Activated CD8-positive, alpha-beta memory T cell treated with anti-CD3 and anti-CD28 coated beads, Interleukin-2, amount 50 U/mL, for 4 hours (primary cell): Measurements from ENCODE around the gene CDR2.
"Not testable (repeated sequence)": the region's sequence is repeated elsewhere in the genome, so short reads cannot be mapped to it uniquely, and the experiment has no call there.

Experiments
- DNase-seq: peaks from one replicate; pipeline ENCODE4 v3.0.0-alpha.2; 2020

CDR2 gene

DNA sequence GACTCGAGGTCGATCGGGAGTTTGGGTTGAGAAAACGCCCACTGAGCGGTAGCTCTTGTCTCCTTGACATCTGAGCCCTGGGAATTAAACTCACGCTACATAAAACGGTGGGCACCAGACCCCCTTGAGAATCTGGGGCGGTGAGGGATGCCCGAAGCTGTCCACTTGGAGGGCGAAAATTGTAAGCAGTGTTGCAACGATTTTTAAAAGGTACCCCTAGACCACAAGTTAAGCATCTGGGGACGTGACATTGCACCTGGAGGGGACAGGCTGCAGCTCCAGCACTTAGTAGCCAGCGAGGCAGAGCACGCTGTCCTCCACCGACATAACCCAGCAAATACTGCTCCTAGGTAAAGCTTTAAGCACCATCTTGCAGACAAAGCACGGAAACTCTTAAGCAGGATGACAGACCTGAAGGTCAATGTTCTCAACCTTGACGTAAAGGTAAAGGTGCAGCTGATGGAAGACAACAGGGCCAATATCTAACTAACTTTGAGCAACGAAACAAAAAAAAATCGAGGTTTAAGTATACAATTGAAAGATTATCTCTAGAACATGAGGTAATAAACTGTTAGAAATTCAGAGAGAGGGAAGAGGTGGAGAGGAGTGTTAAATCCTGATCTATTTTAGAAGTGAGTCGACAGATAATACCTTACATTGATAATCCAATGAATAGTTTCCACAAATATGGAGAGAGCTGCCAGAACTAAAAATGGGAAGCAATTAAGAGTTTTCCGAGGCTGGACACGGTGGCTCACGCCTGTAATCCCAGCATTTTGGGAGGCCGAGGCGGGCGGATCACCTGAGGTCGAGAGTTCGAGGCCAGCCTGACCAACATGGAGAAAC lies 921 bp upstream of the CDR2 start:
- no peak for DNase-seq

- peak; percentile 46 for DNase-seq
These were observed 633 bp downstream of the CDR2 start for GRCh38 chr16:22373662-22374310.

GRCh38 chr16:22372882-22373661 lies 1.3 kb downstream of the CDR2 start:
- DNase-seq = no peak

DNA sequence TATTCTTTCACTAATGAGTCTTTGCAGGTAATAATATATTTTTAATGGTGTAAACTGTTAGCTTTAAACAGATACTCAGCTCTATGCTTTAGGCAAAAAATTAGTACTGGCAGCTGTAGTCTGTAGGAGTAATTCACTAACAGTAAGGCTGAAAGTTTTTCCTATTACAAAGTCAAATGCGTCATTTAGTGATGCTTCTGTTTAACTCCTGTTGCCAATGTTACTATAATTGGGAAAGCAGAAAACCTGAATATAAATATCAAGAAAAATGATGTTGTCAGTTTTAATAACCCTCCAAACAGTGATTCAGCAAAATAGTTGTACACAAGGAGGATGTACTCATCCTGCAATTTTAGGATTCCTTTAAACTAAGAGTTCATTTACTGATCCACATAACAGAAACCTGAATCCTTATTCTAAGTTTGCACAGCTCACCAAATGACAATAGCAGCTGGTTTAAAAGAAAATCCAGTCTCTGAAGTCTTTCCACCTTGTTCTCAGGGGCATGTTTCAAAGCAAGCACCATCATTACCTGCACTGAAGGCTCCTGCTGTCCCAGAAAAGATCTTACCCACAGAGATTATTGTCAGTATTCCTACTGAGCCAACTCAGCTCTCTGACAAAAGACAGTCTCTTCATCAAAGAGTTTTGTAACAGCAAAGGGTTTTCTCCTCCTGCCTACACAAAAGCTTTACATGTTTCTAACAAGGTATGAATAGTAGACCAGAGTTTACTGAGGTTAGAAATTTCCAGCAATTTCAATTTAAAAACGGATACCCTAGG lies 4.2 kb downstream of the CDR2 start:
- no peak for DNase-seq

GRCh38 chr16:22369221-22369811 lies 5.1 kb downstream of the CDR2 start:
- no peak for DNase-seq

GRCh38 chr16:22368200-22368826 lies 6.1 kb downstream of the CDR2 start:
- not testable (repeated sequence) for DNase-seq

- DNase-seq = no peak
These were observed 7.5 kb downstream of the CDR2 start for GRCh38 chr16:22366889-22367288.

DNA sequence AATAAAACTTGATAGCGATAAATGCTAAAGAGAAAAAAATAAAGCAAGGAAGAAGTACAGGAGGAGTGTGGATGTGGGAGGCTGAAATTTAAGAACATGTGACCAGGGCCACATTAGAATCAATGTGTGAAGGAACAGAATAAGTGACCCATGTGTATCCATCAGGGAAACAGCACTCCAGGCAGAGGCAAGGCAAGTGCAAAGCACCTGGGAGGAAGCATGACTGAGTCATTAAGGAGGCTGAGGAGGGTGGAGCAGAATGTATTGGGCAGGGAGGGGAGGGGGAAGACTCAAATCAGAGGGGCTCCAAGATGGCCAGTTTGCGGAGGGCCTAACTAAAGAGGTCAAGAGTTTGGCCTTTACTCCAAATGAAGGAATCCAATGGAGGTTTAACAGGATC lies 8.0 kb downstream of the CDR2 start:
- DNase-seq = no peak

DNA sequence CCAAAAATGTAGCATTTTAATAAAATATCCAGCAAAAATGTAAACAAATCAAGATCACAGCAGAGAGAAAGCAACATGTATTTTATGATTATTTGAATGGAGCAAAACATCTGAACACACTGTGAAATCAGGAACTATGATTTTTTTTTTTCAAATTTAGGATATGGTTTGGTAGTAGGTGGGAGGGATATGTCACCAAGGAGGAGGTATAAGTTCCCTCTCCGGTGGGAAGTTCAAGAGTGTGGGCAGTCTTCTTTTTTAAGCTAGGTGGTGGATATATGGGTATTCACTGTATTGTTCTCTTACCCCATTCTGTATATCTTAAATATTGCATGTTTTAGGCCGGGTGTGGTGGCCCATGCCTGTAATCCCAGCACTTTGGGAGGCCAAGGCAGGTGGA lies 10.2 kb downstream of the CDR2 start:
- no peak for DNase-seq

DNA sequence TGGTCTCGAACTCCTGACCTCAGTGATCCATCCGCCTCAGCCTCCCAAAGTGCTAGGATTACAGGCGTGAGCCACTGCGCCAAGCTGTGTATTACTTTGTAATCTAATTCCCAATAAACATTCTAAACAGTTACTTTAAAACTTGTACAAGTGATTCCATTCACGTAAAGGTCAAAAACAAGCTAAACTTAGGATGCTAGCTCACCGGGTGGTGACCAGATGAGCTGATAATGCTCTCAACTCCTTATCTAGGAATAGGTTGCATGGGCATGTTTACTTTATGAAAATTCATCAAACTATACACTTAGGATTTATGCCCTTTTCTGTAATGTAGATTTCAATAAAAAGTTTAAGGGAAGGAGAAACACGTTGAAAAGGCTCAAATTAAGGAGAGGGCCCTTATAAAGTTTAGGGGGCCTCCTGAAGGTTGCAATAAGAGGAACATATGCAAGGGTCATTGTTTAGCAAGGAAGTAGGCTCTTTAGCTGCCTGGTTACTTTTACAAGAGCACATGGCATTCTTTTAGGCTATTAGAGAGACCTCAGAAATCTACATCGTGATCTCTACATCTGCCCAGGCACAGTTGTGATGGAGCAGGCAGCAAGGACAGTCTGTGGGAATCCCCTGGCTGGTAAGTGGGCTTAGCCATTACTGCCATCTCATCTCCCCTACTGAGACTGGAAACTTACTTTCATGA lies 13.3 kb downstream of the CDR2 start:
- no peak for DNase-seq

DNA sequence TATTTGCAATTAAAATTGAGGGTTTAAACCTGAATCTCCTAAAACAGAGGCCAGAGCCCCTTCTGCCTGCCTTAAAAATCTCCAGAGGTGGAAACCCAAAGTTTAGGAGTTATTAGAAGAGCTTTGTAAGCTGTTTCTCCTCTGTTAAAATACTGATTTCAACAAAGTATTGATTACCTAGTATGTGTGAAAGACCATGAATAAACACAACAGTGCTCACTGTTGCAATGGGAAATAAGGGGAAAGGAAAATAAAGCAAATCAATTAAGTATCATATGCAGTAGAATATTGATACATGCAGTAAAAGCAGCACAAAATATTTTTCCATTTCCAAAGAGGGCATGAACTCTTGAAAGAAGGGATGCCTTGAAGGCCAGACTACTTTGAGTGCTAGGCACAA lies 14.7 kb downstream of the CDR2 start:
- DNase-seq = no peak

DNA sequence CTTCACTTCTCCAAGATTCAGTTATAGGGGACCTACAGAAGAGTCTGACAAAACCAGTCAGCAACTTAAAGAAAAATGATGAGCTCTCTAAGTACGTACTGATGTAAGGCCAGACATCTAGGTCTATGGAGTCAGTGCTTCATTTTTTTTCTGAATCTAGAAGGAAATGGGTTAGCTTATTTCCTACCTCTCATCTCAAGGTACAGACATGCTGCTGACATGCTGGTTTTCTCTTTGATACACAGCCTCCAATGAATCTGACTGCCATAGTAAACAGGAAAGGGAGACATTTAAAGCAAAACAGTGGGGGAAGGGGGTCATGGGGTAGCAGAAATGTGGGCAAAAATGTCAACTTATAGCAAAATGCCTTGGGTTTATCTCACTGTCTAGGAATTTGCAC lies 16.4 kb downstream of the CDR2 start:
- no peak for DNase-seq

GRCh38 chr16:22357635-22357971 lies 16.8 kb downstream of the CDR2 start:
- DNase-seq = no peak

GRCh38 chr16:22356930-22357634 lies 17.3 kb downstream of the CDR2 start:
- no peak for DNase-seq

DNA sequence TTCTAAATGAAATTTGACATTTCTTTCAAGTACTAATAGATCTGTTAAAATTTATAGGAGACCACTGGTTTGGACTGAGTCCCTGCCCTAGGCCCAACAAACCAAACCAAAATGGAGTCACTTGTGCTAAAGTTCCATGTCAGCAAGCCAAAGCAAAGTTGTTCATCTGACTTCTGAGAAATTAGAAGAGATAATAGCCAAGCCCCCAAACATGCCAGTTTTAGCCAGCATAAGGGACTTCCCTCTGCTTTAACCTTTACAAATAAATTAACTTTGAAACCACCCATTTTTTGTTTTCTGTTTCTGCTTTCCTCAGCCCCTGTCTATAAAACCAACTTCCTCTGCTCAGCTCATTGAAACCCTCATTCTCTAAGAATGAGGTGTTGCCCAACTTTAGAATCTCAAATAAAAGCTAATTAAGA lies 18.9 kb downstream of the CDR2 start:
- no peak for DNase-seq

GRCh38 chr16:22353933-22354541 lies 20.4 kb downstream of the CDR2 start:
- no peak for DNase-seq

DNA sequence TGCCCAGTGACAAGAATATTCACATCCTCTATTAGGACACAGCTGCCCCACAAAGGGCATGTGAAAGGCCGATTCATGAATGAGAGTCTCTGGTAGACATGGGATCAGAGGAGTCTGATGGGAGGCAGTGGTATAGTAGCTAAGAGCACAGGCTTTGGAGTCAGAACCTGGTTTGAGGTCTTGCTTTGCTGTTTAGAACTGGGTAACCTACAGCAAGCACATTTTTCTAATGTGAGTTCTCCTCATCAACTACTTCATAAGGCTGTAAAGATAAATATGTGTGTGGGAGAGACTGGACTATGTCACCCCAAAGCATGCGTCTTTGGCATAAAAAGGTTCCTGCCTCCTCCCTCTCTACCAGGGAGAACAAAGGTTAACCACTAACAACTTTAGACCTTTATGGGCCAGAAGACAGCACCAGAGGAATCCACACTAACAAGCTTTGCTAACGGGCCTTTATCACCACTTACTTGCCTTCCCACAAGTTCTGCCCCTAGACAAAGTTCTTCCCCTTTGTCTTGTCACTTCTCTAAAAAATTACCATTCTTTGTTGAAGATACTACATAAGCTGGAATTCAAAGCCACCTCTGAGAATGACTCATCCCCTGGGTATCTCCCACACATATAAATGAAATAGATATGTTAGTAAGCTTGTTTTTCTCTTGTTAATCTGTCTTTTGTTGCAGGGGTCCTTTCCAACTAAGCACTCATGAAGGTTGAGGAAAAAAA lies 21.1 kb downstream of the CDR2 start:
- DNase-seq = no peak

DNA sequence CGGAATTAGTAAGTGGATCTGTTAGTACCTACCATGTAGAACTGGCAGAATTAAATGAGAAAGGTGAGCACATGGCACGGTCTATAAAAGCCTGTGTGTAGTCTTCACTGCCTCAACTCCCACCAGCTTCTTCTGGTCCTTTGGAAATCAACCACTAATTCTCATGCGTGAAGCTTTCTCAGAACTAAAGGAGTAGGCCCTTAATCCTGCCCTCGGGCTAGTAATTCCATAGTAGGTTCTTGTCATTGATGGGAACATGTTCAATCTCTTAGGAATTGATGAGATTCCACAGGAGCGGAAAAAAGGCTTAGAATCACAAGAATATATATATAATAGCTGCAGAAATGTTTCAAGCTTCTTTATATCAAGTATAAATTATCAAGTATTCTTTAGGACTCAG lies 21.7 kb downstream of the CDR2 start:
- DNase-seq = no peak

DNA sequence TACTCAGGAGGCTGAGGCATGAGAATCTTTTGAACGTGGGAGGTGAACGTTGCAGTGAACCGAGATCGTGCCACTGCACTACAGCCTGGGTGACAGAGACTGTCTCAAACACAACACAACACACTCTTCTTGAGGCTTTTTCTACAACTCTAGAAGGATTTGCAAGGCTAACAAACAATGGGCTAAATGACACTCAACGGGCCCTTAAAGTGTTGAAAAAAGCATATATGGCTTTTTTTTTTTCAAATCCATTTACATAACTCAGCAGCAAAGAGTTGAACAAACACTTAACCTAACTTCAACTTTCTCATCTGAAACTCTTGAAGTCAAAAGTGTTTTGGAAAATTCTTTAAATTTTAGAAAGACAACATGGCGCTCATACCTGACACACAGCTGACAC lies 22.3 kb downstream of the CDR2 start:
- no peak for DNase-seq

DNA sequence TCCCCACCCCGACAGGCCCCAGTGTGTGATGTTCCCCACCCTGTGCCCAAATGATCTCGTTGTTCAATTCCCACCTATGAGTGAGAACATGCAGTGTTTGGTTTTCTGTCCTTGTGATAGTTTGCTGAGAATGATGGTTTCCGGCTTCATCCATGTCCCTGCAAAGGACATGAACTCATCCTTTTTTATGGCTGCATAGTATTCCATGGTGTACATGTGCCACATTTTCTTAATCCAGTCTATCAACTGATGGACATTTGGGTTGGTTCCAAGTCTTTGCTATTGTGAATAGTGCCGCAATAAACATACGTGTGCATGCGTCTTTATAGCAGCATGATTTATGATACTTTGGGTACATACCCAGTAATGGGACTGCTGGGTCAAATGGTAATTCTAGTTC lies 23.4 kb downstream of the CDR2 start:
- DNase-seq = not testable (repeated sequence)
